Right atrium auricular region (tissue), 2 donors: ENCODE measurements around the gene FMO2. TPM values are rescaled to one million over a fixed set of nuclear protein-coding genes. Genes with fewer than 3 reads are reported as not detected.

Experiments used
- DNase-seq: peaks from one replicate; pipeline ENCODE4 v3.0.0-alpha.2; 2019; ENCODE audit warnings: low spot score
- H3K27ac ChIP-seq, 2 donors: fragments of 200-600 bp; sonication (generic); 1 replicate in 1 of 2; 2 replicates in 1 of 2; pipeline ENCODE4 v1.5.1; 2016 to 2019
- H3K27me3 ChIP-seq, 2 donors: fragments of 200-600 bp; sonication (generic); one replicate each; pipeline versions ENCODE4 v1.5.1 to v1.6.0; 2017 to 2019
- H3K36me3 ChIP-seq: fragments of 200-600 bp; sonication (generic); one replicate; pipeline ENCODE4 v1.5.1; 2016
- H3K4me1 ChIP-seq, 2 donors: fragments of 200-600 bp; sonication (generic); one replicate each; pipeline versions ENCODE4 v1.5.1 to v1.6.0; 2017 to 2019
- H3K4me3 ChIP-seq, 2 donors: fragments of 200-600 bp; sonication (generic); 1 replicate in 1 of 2; 2 replicates in 1 of 2; pipeline ENCODE4 v1.5.1; 2017 to 2019; ENCODE audit warnings: mild to moderate bottlenecking in 1 of 2, moderate library complexity in 1 of 2
- H3K9me3 ChIP-seq, 2 donors: fragments of 200-600 bp; sonication (generic); one replicate each; pipeline ENCODE4 v1.5.1; 2019
- total RNA-seq, 2 donors: library from RNA; depleted of rRNA; stranded (reverse); fragments of >200 nt; gene quantifications; one replicate each; pipeline ENCODE4 v1.1.0, GENCODE V29; 2016
- TF ChIP-seq, protein P1 (sequence below), 2 donors: fragments of 200-600 bp; sonication (generic); IDR thresholded peaks; one replicate each; pipeline ENCODE4 v1.5.1; 2019; ENCODE audit warnings: antibody characterized with exemption in 2 of 2

The FMO2 gene
- total RNA-seq, 2 donors from 2014 or later, result 28.4 to 66.6 TPM

DNA sequence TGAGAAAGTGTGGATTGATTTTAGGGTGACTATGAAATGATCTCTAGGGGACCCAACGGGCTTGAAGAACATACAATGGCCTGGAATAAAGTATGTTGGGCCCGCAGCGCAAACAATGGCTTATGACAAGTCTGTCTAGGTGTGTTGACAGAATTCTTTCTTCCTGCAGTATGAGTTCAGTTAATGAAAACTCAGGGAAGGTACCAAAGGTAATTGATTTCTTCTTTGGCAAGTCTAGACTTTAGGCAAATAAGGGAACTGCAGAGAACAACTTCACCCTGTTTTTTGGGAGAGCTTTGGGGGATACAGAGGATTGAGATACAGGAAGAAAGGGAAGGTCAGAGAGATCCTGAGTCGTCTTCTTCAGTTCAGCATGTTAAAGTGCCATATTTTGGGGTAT, 7.8 kb upstream of the FMO2 start:
- DNase-seq, result no peak
- H3K9me3 ChIP-seq, result no peaks in the 10 kb centered on the region
- H3K27ac ChIP-seq, result no peak overlapping the region
- TF ChIP-seq, protein P1, sequence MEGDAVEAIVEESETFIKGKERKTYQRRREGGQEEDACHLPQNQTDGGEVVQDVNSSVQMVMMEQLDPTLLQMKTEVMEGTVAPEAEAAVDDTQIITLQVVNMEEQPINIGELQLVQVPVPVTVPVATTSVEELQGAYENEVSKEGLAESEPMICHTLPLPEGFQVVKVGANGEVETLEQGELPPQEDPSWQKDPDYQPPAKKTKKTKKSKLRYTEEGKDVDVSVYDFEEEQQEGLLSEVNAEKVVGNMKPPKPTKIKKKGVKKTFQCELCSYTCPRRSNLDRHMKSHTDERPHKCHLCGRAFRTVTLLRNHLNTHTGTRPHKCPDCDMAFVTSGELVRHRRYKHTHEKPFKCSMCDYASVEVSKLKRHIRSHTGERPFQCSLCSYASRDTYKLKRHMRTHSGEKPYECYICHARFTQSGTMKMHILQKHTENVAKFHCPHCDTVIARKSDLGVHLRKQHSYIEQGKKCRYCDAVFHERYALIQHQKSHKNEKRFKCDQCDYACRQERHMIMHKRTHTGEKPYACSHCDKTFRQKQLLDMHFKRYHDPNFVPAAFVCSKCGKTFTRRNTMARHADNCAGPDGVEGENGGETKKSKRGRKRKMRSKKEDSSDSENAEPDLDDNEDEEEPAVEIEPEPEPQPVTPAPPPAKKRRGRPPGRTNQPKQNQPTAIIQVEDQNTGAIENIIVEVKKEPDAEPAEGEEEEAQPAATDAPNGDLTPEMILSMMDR (IDR thresholded peaks at IDR 0.05), result no peak
- no peaks in the 10 kb centered on the region for H3K27me3 ChIP-seq
- no peaks in the 10 kb centered on the region for H3K36me3 ChIP-seq
- H3K4me1 ChIP-seq, result no peaks in the 10 kb centered on the region
- H3K4me3 ChIP-seq, result no peak overlapping the region

GRCh38 chr1:171179318-171180227, 5.5 kb upstream of the FMO2 start:
- H3K4me1 ChIP-seq, result no peaks in the 10 kb centered on the region
- DNase-seq, result no peak
- no peaks in the 10 kb centered on the region for H3K36me3 ChIP-seq
- no peak overlapping the region for H3K4me3 ChIP-seq
- no peaks in the 10 kb centered on the region for H3K9me3 ChIP-seq
- H3K27me3 ChIP-seq, result no peaks in the 10 kb centered on the region
- TF ChIP-seq, protein P1 (IDR thresholded peaks at IDR 0.05), result no peak
- H3K27ac ChIP-seq, result no peak overlapping the region

DNA sequence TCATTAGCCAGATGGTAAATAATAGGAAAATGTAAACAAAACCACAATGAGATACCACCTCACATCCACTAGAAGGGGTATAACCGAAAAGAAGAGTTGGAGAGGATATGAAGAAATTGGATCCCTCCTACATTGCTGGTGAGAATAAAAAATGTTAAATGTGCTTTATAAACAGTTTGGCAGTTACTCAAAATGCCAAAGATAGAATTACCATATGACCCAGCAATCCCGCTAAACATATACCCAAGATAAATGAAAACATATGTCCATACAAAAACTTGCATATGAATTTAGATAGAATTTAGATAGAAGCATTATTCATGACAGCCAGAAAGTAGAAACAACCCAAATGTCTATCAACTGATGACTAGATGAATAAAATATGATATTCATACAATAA, 4.4 kb upstream of the FMO2 start:
- no peak for DNase-seq
- no peaks in the 10 kb centered on the region for H3K4me1 ChIP-seq
- TF ChIP-seq, protein P1 (IDR thresholded peaks at IDR 0.05), result no peak
- H3K4me3 ChIP-seq, result no peak overlapping the region
- H3K36me3 ChIP-seq, result no peaks in the 10 kb centered on the region
- H3K9me3 ChIP-seq, result no peaks in the 10 kb centered on the region
- no peaks in the 10 kb centered on the region for H3K27me3 ChIP-seq
- H3K27ac ChIP-seq, result no peak overlapping the region

DNA sequence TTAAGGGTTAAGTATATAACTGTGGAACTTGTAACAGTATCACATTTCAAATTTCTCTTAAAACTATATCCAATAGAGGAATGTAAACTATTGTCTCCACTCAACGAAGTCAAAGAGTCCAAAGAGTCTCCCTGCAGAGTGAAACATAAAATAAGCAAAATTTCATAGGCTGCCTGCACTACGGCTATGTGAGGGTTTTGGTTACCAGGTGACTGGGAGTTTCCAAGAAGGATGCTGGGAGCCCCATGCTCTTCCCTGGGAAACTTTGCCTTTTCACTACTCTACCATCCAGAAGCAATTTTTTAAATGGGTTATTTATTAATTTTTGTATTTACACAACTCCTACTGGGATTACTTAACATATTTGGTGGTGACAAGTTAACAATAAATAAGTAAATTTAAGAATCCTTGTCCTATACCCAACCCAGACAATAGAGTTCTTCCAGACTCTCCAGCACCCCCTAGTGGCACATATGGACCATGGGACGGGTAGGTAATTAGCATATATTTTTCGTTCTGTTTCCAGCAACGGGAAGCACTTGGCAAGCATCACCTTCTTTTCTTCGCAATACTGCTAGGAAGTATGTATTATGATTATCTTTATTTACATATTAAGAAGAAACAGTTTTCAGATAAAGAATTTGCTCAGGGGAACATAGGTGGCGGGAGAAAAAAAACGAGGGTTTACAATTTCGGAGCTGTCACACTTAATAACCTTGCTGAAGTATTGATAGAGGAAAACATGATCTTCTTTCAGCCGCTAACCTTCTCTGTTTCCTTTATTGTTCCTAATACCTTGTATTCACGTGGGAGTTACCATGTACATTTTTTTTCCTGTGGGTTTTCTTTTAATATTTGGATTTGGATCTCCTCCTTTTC, 3.5 kb downstream of the FMO2 start:
- peak; percentile 68 for DNase-seq
- Histone ChIP-seq H3K36me3 (no peaks in the 10 kb centered on the region), H3K4me1 (peaks cover 0 to 6% of the 10 kb centered on the region in 2 donors), H3K9me3 (no peaks in the 10 kb centered on the region), H3K27me3 (no peaks in the 10 kb centered on the region), H3K27ac (peak overlapping the region; percentile 28 to 74), H3K4me3 (peak overlapping the region; percentile 5 to 30)
- TF ChIP-seq, protein P1 (IDR thresholded peaks at IDR 0.05), result peak; percentile 83 to 89

DNA sequence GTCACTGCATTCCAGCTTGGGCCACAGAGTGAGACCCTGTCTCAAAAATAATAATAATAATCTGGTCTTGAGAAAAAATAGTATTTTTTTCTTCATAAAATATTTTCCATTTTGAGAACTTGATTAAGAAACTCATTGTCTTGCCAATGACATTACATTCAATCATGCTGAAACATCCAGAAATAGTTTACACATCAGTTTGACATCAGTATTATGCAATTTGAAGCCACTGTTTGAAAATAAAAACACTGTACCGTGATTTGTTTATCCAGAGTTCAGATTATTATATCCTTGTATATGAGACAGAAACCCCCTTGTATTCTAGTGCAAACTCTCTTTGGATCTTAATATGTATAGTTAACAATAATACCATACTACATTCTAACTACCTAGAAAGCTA, 6.9 kb downstream of the FMO2 start:
- Histone ChIP-seq H3K4me3 (no peak overlapping the region), H3K4me1 (peaks cover 0 to 25% of the 10 kb centered on the region in 2 donors), H3K27me3 (no peaks in the 10 kb centered on the region), H3K27ac (peak overlapping the region; percentile 18 to 48), H3K9me3 (no peaks in the 10 kb centered on the region), H3K36me3 (peaks cover 19% of the 10 kb centered on the region)
- no peak for DNase-seq
- TF ChIP-seq, protein P1 (IDR thresholded peaks at IDR 0.05), result no peak
